ENCODE measurements around the gene HEPHL1. TPM values are rescaled to one million over a fixed set of nuclear protein-coding genes. Genes with fewer than 3 reads are reported as not detected.
A peak's percentile ranks its signal among the peaks of the same experiment; 100 is the strongest.

The HEPHL1 gene
- total RNA-seq, 2 experiments from 2014 or later: not detected

DNA sequence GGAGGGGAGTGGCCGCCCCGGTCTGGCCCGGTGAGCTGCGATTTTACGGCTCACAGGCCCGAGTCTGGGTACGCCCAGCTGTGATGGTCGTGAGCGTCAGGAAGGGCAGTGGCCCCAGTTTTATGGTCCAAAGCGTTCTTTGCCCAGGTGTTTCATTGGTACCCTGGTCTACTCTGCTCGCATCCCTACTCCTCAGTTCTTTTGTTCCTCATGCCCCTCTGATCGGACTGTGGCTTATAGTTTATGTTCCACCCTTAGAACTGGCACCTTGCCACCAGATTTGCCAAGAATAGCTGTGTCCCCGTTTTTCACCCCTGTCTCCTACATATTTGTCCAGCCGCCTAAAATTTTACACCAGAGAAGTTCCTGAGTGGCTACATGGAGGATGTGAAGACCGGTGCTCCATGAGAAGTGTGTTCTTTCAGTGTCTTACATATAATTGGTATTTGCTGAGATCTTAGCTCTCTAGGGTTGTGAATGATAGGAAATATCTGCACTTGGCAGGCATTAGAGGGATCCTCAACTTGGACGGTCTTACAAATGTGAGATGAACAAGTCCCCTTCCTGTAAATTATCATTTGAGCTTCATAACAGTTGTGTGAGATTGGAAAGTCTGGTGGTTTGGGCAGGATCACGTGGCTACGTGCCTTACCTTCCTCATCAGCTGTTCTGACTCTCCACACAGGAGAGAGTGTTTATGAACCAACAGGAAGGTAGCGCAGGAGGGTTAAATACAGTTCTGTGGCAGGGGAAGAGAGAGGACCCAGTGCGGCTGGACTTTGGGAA lies 108.6 kb downstream of the HEPHL1 start:
- Mint-ChIP-seq H3K9me3 (peaks cover 2% of the 10 kb centered on the region), H3K27ac (no peak overlapping the region), H3K36me3 (ENCODE audit: low read depth) (no peaks in the 10 kb centered on the region), H3K4me1 (ENCODE audit: low read depth) (peaks cover 27% of the 10 kb centered on the region), H3K4me3 (no peak overlapping the region), H3K27me3 (no peaks in the 10 kb centered on the region)
- CTCF ChIA-PET: interaction anchor here (0.8 to 3.0 kb wide), 4 partner anchors 16 to 376 kb away, joined by 3 to 8 read pairs (median 3); no protein-coding TSS in a partner anchor
- intact Hi-C loops (cut with micrococcal nuclease): loop anchor here (10.0 kb wide), 1 partner anchor 385 kb away; the partner anchor contains the start of genes C11orf54 and TAF1D
- POLR2A ChIA-PET: interaction anchor here (1.5 to 2.7 kb wide), 6 partner anchors 10 to 389 kb away, joined by 5 to 12 read pairs (median 7); partner anchors contain the start of genes C11orf54, MED17 and TAF1D
- ATAC-seq (no peak), DNase-seq (peak; percentile 49)
- TF ChIP-seq, protein P1, sequence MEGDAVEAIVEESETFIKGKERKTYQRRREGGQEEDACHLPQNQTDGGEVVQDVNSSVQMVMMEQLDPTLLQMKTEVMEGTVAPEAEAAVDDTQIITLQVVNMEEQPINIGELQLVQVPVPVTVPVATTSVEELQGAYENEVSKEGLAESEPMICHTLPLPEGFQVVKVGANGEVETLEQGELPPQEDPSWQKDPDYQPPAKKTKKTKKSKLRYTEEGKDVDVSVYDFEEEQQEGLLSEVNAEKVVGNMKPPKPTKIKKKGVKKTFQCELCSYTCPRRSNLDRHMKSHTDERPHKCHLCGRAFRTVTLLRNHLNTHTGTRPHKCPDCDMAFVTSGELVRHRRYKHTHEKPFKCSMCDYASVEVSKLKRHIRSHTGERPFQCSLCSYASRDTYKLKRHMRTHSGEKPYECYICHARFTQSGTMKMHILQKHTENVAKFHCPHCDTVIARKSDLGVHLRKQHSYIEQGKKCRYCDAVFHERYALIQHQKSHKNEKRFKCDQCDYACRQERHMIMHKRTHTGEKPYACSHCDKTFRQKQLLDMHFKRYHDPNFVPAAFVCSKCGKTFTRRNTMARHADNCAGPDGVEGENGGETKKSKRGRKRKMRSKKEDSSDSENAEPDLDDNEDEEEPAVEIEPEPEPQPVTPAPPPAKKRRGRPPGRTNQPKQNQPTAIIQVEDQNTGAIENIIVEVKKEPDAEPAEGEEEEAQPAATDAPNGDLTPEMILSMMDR (IDR thresholded peaks at IDR 0.05): no peak

DNA sequence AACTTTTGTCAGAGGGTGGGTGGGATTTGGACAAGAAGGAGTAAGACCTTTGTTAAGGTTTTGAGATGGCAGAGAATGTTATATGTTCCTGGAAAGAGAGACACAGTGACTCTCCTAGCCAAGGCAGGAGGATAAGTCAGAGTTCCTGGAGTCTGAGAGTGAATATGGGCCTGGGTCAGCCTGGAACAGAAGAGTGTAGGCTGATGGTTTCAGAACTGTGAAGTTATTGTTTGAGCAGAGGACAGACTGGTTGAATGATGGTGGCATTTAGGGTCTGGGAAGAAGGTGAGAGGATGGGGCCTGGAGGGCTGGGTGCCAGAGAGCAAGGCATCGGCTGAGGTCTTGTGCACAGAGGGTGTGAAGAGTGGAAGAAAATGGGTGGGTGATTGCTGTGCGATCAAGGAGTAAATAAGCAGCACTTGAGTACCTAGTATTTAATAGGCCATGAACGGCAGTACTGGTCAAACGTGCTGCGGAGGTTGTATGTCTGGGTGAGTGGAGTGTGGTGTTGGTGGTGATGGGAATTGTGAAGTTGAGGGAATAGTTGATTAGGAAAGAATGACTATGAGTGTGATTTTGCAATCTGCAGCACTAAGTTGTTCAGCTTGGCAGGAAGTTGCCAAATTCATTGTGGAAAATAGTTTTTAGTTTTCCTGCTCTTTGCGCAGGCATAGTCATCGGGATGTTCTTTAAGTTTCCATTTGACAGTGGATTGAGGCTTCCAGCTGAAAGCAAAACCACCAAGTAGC lies 109.3 kb downstream of the HEPHL1 start:
- Mint-ChIP-seq H3K27ac (no peak overlapping the region), H3K27me3 (no peaks in the 10 kb centered on the region), H3K4me3 (no peak overlapping the region), H3K36me3 (ENCODE audit: low read depth) (no peaks in the 10 kb centered on the region), H3K9me3 (peaks cover 2% of the 10 kb centered on the region), H3K4me1 (ENCODE audit: low read depth) (peaks cover 35% of the 10 kb centered on the region)
- DNase-seq: no peak
- CTCF ChIA-PET: interaction anchor here (1.3 to 3.0 kb wide), 2 partner anchors 15 to 41 kb away, joined by 3 to 8 read pairs; no protein-coding TSS in a partner anchor
- TF ChIP-seq, protein P1 (IDR thresholded peaks at IDR 0.05): no peak
- ATAC-seq: no peak
- intact Hi-C loops (cut with micrococcal nuclease): no loop called here
- POLR2A ChIA-PET: interaction anchor here (2.6 to 2.7 kb wide), 2 partner anchors 12 to 389 kb away, joined by 12 read pairs; partner anchors contain the start of genes C11orf54 and TAF1D

DNA sequence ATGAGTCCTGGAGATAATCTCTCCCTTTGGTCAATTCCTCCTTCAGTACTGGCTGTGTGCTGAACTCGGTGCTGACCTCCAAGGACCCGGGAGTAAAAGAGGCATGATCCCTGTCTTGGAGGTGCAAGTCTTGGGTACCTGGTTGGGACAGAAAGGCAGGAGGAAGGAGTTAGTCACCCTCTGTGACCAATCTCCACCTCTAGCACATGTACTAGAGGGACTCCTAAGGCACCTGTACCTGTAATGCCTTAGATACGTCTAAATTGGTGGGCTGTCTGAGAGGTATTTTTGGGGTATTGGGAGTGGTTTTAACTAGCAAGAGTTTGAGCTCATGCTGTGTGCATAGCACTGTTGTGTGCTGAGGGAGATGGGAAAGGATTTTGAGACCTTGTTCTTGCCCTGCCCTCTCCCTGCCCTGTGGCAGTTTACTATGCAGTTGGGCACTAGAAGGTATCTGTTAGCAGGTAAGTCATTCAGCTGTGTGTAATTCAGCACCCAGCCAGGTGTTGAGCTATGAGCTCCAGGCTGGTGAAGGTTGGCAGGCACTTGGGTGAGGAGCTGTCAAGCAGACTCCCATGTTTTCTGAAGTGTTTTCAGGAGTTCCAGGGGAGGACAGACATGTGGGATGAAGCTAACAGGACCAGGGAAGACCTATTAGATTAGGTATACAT lies 110.0 kb downstream of the HEPHL1 start:
- TF ChIP-seq, protein P1 (IDR thresholded peaks at IDR 0.05): no peak
- peaks cover 42% of the 10 kb centered on the region for H3K4me1 Mint-ChIP-seq (ENCODE audit: low read depth)
- H3K27ac Mint-ChIP-seq: no peak overlapping the region
- ATAC-seq (no peak), DNase-seq (no peak)
- no peaks in the 10 kb centered on the region for H3K27me3 Mint-ChIP-seq
- CTCF ChIA-PET: interaction anchor here (0.6 to 3.0 kb wide), 3 partner anchors 14 to 236 kb away, joined by 3 to 8 read pairs (median 3); no protein-coding TSS in a partner anchor
- POLR2A ChIA-PET: no interaction called here
- H3K9me3 Mint-ChIP-seq: no peaks in the 10 kb centered on the region
- H3K36me3 Mint-ChIP-seq (ENCODE audit: low read depth): peaks cover 6% of the 10 kb centered on the region
- intact Hi-C loops (cut with micrococcal nuclease): no loop called here
- no peak overlapping the region for H3K4me3 Mint-ChIP-seq

DNA sequence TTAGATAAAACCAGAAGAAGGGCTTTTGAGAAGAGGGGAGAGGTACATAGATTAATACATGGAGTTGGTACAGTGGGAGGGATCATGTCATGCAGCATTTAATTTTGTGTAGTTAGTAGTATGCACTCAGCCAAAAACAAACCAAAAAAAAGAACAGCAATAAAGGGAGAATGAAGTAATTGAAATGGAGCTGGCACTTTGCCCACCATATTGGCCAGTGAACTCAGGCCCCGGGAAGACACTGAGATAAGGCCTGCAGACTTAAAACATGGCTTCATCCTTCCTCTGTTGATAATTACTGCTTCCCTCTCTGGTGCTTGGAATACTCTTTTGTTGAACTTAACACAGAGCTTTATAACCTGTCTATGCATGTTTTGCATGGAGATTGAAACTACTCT lies 110.6 kb downstream of the HEPHL1 start:
- ChIA-PET POLR2A (no interaction called here), CTCF (interaction anchor here (0.6 to 1.3 kb wide), 2 partner anchors 39 to 236 kb away, joined by 3 read pairs; no protein-coding TSS in a partner anchor)
- DNase-seq (no peak), ATAC-seq (no peak)
- Mint-ChIP-seq H3K36me3 (ENCODE audit: low read depth) (peaks cover 8% of the 10 kb centered on the region), H3K27ac (no peak overlapping the region), H3K9me3 (peaks cover under 1% of the 10 kb centered on the region), H3K4me1 (ENCODE audit: low read depth) (peaks cover 45% of the 10 kb centered on the region), H3K27me3 (no peaks in the 10 kb centered on the region), H3K4me3 (no peak overlapping the region)
- intact Hi-C loops (cut with micrococcal nuclease): no loop called here
- TF ChIP-seq, protein P1 (IDR thresholded peaks at IDR 0.05): no peak

All from activated CD8-positive, alpha-beta T cell treated with anti-CD3 and anti-CD28 coated beads for 36 hours (primary cell).